Measurements from ENCODE around the gene ANO1. TPM values are rescaled to one million over a fixed set of nuclear protein-coding genes. Genes with fewer than 3 reads are reported as not detected.
A peak's percentile ranks its signal among the peaks of the same experiment; 100 is the strongest.

Gene ANO1
- total and polyA plus RNA-seq, 12 donors, result 0.67 to 6.7 (median 2.2) TPM

GRCh38 chr11:70135142-70135541 is 57.0 kb downstream of the ANO1 start:
- no peak for DNase-seq
- H3K36me3 ChIP-seq (replicated peaks in 1 of 2), result no peaks in the 10 kb centered on the region
- intact Hi-C loops (cut with DNase I), result no loop called here

GRCh38 chr11:70135625-70136059 is 57.5 kb downstream of the ANO1 start:
- H3K27ac ChIP-seq, result peak overlapping the region in 1 of 5 donors; percentile 61
- H3K4me1 ChIP-seq (replicated peaks in 1 of 2), result no peaks in the 10 kb centered on the region
- peaks cover 3% of the 10 kb centered on the region for H3K27me3 ChIP-seq
- TF ChIP-seq POLR2A (IDR thresholded peaks at IDR 0.05), result no peak
- TF ChIP-seq, protein P1, sequence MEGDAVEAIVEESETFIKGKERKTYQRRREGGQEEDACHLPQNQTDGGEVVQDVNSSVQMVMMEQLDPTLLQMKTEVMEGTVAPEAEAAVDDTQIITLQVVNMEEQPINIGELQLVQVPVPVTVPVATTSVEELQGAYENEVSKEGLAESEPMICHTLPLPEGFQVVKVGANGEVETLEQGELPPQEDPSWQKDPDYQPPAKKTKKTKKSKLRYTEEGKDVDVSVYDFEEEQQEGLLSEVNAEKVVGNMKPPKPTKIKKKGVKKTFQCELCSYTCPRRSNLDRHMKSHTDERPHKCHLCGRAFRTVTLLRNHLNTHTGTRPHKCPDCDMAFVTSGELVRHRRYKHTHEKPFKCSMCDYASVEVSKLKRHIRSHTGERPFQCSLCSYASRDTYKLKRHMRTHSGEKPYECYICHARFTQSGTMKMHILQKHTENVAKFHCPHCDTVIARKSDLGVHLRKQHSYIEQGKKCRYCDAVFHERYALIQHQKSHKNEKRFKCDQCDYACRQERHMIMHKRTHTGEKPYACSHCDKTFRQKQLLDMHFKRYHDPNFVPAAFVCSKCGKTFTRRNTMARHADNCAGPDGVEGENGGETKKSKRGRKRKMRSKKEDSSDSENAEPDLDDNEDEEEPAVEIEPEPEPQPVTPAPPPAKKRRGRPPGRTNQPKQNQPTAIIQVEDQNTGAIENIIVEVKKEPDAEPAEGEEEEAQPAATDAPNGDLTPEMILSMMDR (IDR thresholded peaks at IDR 0.05), result no peak
- intact Hi-C loops (cut with DNase I), result no loop called here
- no peak overlapping the region for H3K4me3 ChIP-seq
- 63 to 76% (median 67%) methylated on average over 14 to 15 of the region's 15 CpGs for WGBS, 4 donors
- H3K36me3 ChIP-seq (replicated peaks in 1 of 2), result no peaks in the 10 kb centered on the region
- no peak for DNase-seq
- no peaks in the 10 kb centered on the region for H3K9me3 ChIP-seq (replicated peaks in 1 of 3)

More at GRCh38 chr11:70135142-70135541, 57.0 kb downstream of the ANO1 start:
- Histone ChIP-seq H3K27ac (peak overlapping the region in 1 of 5 donors; percentile 61), H3K4me1 (replicated peaks in 1 of 2) (no peaks in the 10 kb centered on the region), H3K9me3 (replicated peaks in 1 of 3) (no peaks in the 10 kb centered on the region), H3K4me3 (no peak overlapping the region), H3K27me3 (no peaks in the 10 kb centered on the region)
- TF ChIP-seq, protein P1 (IDR thresholded peaks at IDR 0.05), result no peak
- no peak for TF ChIP-seq POLR2A (IDR thresholded peaks at IDR 0.05)
- WGBS, 4 donors, result 49 to 70% (median 68%) methylated on average over 8 of the region's 8 CpGs

DNA sequence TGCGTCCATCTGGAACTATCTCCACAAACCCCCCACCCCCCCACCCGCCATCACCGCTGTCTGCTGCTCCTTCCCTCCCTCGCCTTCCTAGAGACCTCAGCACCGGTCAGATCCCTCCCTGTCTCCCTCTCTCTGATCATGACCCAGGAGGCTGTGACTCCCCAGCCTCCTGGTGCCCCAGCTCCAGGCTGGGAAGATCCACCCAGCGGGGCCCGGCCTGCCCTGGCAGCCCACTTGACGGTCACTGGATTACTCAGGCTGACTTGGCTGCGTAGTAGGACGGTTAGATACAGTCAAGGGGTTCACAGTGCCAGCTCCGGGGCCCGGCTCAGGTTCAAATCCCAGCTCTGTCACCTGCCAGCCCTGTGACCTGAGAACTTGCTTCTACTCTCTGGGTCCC is 59.3 kb downstream of the ANO1 start:
- Histone ChIP-seq H3K36me3 (replicated peaks in 1 of 2) (no peaks in the 10 kb centered on the region), H3K4me3 (no peak overlapping the region), H3K4me1 (replicated peaks in 1 of 2) (no peaks in the 10 kb centered on the region), H3K27me3 (peaks cover 10% of the 10 kb centered on the region), H3K9me3 (replicated peaks in 1 of 3) (no peaks in the 10 kb centered on the region), H3K27ac (no peak overlapping the region)
- 89 to 95% methylated on average over 11 to 12 of the region's 12 CpGs; no CpG with 5 or more reads in 2 of the 4 donors for WGBS, 4 donors
- TF ChIP-seq, protein P1 (IDR thresholded peaks at IDR 0.05), result no peak
- no peak for TF ChIP-seq POLR2A (IDR thresholded peaks at IDR 0.05)
- no peak for DNase-seq
- intact Hi-C loops (cut with DNase I), result no loop called here

DNA sequence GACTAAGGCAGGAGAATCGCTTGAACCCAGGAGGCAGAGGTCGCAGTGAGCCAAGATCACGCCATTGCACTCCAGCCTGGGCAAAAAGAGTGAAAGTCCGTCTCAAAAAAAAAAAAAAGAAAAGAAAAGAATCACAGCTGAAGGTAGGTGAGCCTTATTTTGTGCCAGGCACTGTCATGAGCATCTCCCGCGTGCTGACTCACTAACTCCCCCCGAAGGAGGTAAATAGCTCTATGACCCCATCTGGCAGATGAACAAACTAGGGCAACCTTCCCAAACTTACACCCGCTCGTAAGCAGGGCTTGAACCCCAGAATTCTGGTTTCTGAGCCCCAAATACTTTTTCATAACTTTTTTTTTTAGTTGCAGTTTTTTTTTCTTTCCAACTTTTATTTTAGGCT is 60.3 kb downstream of the ANO1 start:
- intact Hi-C loops (cut with DNase I), result no loop called here
- no peak overlapping the region for H3K27ac ChIP-seq
- H3K9me3 ChIP-seq (replicated peaks in 1 of 3), result no peaks in the 10 kb centered on the region
- no peaks in the 10 kb centered on the region for H3K36me3 ChIP-seq (replicated peaks in 1 of 2)
- no peak overlapping the region for H3K4me3 ChIP-seq
- no peak for DNase-seq
- no peaks in the 10 kb centered on the region for H3K4me1 ChIP-seq (replicated peaks in 1 of 2)
- no peak for TF ChIP-seq POLR2A (IDR thresholded peaks at IDR 0.05)
- TF ChIP-seq, protein P1 (IDR thresholded peaks at IDR 0.05), result no peak
- H3K27me3 ChIP-seq, result peaks cover 10% of the 10 kb centered on the region
- WGBS, 4 donors, result 83 to 90% (median 88%) methylated on average over 9 of the region's 9 CpGs
